Adipose tissue (tissue), 3 donors: ENCODE results near the gene MED4. TPM values are rescaled to one million over a fixed set of nuclear protein-coding genes. Genes with fewer than 3 reads are reported as not detected.

Source experiments
- H3K27ac ChIP-seq: one replicate; pipeline ENCODE4 v1.5.1; 2013; ENCODE audit warnings: low read depth, low read length
- WGBS, 3 donors: extraction: QIAGEN DNeasy Blood & Tissue Kit; methylation state at CpG; one replicate each; pipeline ENCODE4 v1.1.7; 2013; 5-methylcytosine and 5-hydroxymethylcytosine counted together
- polyA plus RNA-seq, 3 donors: library from polyadenylated mRNA; stranded (reverse); fragments of 200-250 nt; gene quantifications; one replicate each; pipeline ENCODE4 v1.2.3, GENCODE V29; 2013
- donor health status: healthy with polysubstance abuse.
- donor health status: Bipolar disorder and iron deficiency.
- donor health status: healthy.

MED4 gene, protein sequence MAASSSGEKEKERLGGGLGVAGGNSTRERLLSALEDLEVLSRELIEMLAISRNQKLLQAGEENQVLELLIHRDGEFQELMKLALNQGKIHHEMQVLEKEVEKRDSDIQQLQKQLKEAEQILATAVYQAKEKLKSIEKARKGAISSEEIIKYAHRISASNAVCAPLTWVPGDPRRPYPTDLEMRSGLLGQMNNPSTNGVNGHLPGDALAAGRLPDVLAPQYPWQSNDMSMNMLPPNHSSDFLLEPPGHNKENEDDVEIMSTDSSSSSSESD
- polyA plus RNA-seq, result 10 to 100 TPM; 24.6 to 68.5 (median 44.6) TPM

DNA sequence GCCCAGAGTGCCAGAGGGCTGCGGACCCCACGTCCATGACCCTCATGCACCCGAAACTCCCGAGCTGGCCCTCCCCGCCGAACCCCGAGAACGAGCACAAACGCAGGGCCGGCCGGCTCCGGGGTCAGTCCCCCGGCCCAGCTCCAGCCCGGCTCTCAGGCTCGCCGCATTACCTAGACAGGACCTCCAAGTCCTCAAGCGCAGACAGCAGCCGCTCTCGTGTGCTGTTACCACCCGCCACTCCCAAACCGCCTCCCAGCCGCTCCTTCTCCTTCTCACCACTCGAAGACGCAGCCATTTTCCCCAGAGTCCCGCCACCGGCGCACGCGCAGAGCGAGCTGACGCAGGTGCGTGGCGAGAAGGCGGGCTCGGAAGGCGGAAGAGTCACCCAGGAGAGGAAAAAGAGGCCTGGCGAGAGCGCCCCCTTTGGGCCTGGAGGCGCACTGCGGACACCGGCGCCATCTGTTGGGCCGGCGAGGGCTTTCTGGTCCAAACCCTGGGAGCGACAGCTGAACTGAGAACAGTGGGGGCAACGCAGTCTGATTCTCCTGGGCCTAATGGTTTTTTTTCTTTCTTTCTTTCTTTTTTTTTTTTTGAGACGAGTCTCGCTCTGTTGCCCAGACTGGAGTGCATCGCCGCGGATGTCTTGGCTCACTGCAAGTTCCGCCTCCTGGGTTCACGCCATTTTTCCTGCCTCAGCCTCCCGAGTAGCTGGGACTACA is at the start of gene MED4:
Gene MED4 (minus strand): TSS at position 324 of the 722 bp plus-strand sequence. CDS start 26 bp downstream, at position 298.
- 8 to 10% (median 9%) methylated on average over 52 to 54 of the region's 54 CpGs for WGBS, 3 donors
- H3K27ac ChIP-seq, result no peak within 1 kb of the TSS

DNA sequence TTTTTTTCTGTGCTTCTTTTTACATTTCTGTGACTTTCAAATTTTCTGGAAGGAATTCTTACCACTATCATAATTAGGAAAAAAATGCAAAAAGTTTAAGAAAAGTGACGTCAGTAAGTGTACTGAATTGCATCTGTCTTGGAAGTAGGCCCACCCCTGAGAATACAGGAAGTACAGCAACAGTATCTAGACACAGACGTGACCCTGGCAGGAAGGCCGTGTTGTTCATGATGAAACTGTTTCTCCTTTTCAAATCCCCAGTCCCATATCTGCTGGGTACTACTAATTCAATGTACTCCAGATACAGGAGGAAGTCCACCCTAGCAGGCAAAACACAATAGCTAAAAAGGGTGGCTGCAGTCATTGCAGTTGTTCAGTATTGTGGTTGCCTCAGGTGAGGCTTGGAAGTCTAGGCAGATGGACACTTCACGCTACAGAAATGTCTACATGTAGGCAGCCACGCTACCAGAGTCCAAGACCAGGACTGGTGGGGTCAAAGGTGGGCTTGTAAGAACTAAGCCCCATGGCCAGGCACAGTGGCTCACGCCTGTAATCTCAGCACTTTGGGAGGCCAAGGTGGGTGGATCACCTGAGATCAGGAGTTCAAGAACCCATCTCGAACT is 49.6 kb upstream of the MED4 start:
- H3K27ac ChIP-seq, result no peak overlapping the region
- 58 to 84% (median 60%) methylated on average over 7 of the region's 7 CpGs for WGBS, 3 donors

DNA sequence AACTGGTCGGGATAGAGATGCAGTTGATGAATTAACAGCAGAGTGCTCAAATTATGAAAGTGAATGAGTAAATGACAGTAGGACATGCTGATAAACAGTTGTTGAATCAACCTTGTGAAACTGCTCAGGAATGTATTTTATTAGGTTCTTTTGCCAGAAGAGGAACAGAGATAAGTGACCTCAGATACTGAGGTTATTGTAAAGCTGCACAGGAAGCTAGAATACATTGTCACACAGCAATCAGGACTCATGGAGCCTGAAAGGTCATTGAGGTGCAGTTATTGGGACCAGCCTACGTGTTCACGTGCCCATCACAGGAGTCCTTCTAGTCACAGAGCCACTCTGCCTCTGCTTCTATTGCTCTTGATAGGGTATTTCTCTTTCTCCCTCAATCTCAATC is 47.5 kb upstream of the MED4 start:
- 79 to 85% (median 81%) methylated on average over 3 of the region's 3 CpGs for WGBS, 3 donors
- H3K27ac ChIP-seq, result no peak overlapping the region

DNA sequence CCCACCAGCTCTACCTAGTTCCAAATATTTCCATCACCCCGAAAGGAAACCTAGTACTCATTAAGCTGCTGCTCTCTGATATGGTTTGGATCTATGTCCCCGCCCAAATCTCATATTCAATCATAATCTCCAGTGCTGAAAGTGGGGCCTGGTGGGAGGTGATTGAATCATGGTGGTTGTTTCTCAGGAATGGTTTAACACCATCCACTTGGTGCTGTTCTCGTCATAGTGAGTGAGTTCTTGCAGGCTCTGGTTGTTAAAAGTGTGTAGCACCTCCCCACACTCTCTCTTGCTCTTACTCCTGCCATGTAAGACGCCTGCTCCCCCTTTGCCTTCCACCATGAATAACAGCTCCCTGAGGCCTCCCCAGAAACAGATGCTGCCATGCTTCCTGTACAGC is 43.4 kb upstream of the MED4 start:
- no peak overlapping the region for H3K27ac ChIP-seq
- WGBS, 3 donors, result 87 to 95% (median 90%) methylated on average over 4 of the region's 4 CpGs

DNA sequence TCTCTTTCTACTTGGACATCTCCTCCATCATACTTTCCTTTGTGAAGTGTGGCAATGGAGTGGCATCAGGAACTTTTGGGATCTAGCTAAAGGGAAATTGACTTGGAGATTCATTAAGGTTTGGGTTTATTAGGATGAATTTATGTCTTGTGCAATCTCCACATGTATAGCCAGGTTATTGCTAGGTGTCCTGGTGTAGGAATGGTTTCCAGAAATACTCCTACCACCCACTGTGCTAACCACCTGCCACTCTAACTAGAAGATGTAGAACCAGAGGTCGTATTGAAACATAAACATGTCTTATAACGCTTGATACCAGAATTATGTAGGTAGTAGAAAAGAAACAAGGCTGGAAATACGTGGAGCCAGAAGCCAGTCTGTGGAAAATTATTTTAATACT is 38.1 kb upstream of the MED4 start:
- no peak overlapping the region for H3K27ac ChIP-seq
- 60 to 82% (median 74%) methylated on average over 3 of the region's 3 CpGs for WGBS, 3 donors

DNA sequence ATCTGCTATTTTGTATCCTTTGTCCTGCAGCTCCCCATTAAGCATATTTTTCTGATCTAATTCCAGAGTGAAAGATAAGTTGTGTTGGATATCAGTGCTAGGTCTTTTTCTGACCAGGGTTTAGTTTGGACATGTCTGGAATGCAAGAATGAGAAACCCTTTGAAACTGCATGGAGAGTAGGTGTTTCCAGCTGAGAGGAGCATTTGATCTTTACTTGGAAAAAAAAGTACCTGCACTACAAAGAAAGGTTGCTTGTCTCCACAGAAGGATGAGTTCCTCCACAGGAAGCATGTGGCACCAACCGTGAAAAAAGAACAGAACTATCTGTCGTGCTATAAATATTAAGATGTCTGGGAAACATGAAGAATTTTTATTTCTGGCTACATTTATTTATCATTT is 36.6 kb upstream of the MED4 start:
- WGBS, 3 donors, result 46 to 67% (median 51%) methylated on average over 2 of the region's 2 CpGs
- H3K27ac ChIP-seq, result no peak overlapping the region

DNA sequence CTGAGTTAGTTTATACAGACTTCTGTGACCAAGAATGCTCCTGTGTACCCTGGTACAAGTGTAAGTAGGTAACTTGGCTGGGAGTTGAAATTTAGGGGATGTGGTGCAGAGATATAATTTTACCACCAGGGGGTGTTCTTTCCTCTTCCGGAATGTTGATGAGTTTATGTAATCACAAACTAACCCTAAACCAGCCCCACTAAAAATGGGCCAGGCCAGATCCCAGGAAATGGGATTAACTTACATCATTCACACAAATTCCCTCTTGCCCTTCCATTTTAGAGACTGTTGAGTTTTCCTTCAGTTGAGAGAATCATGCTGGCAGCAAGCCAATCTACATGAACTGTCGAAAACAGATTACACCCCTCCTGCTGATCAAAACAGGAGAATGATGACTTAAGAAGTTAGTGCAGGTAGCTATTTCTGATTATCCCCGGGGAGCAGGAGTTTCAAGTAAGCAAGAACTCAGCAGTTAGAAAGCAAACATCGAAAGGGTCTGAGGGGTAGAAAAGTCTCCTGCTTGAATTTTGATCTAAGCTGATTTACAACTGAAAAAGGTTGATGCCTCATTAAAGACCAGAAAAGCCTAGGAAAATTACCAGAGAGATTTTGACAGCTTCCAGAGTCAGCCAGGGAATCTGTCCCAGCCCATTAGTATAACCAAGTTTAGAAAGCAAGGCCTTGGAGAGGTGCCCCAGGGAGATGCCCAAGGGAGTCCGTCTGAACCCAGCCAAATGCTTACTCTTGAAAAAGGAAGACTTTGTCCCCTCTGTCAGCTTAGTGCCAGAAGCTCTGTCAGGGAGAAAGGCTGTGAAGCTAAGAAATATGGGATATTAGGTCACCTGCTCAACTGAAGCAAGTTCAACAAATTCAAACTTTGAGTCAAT is 32.3 kb upstream of the MED4 start:
- 20 to 28% (median 20%) methylated on average over 5 of the region's 5 CpGs for WGBS, 3 donors
- H3K27ac ChIP-seq, result no peak overlapping the region

DNA sequence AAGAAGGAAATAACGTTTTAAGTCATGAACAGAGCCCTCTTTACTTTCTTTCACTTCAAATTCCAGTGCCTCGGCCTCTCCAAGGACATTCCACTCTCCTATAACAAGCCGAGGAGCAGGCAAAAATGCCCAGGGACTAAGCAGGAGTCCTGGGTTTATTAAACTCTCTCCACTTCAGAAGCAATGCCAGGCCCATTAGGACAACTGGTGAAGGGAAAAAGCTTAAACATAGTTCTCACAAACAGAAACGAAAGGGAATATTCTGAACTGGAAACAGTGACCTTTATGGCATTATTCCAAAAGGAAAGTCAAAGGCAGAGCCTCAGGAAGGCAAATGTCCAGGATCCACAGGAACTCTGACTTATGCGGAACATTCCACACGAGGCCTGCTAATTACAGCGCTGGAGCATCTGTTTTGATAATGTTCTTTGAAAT is 30.9 kb upstream of the MED4 start:
- H3K27ac ChIP-seq, result peak overlapping the region; percentile 9
- 31 to 44% (median 32%) methylated on average over 7 of the region's 7 CpGs for WGBS, 3 donors

DNA sequence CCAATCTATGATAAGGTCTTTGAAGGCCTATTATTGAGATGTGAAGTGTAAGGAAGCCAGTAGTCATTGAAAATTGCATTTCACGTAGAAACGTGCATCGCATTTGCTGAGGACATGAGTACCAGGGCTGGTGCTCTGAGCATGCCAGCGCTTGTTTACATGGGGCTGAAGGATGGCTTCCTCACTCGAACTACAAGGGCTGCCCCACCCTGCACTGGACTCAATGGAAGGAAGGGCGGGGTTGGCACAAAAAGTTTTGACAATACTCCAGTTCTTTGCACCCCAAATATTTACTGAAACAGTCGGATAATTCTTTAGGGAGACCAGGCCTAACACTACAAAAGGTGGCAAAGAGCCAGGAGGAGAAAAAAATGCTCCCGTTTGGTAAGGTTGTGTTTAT is 28.9 kb upstream of the MED4 start:
- no peak overlapping the region for H3K27ac ChIP-seq
- 69 to 75% (median 74%) methylated on average over 8 of the region's 8 CpGs for WGBS, 3 donors

DNA sequence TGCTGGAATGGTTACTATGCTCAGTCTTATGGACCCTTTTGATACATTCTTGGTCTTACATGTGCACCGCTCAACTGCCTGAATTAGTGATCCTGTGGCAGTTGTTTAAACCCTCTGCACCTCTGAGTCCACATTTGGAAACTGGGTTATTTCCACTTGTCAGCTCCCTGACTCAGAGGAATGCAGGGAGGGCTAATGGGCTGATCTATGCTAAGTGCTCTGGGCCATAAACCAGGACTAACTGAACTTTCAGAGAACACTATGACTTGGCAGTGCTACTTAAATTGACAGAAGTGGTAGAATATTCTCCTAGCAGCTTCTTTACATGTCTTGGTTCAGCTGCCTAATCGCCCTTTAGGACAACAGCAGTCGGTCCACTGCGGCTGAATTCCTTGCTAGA is 26.8 kb upstream of the MED4 start:
- WGBS, 3 donors, result 88 to 96% (median 89%) methylated on average over 4 of the region's 4 CpGs
- H3K27ac ChIP-seq, result no peak overlapping the region

DNA sequence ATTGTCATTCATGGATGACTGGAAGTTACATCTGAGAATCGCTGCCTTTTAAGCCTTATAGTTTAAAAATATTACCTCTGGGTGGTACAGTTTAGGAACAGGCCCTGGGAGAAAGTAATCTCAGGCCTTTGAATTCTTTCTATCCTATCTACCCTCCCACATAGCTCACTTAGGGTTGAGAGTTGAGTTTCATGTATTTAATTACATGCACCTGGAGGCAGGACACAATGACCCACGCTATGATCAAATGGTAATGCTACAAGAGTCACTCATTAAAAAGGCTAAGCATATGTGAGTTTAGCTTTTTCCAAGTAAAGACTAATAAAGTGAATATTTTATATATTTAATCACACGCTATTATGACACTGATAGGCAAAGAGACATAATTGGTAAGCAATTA is 25.3 kb upstream of the MED4 start:
- WGBS, 3 donors, result 86 to 94% (median 92%) methylated on average over 3 of the region's 3 CpGs
- no peak overlapping the region for H3K27ac ChIP-seq

DNA sequence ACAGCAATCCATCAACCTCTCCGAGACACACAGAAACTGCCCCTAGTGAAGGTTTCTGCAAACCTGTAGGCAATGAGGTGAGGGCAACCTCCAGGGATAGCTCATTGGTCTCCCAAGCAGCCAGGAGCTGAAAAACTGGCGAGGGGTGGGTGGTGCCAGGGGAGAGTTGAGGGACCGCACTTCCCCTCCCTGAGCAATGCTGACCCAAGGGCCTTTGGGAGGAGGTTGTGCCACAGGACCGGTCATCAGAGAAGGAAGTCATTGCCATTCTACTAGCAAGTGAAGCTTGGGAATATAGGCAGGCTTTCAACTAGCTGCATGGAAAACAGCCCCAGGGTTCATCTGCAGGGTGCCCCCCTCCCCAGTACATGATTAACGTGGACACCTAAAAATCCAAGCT is 23.1 kb upstream of the MED4 start:
- WGBS, 3 donors, result 79 to 88% (median 86%) methylated on average over 5 of the region's 5 CpGs
- no peak overlapping the region for H3K27ac ChIP-seq

DNA sequence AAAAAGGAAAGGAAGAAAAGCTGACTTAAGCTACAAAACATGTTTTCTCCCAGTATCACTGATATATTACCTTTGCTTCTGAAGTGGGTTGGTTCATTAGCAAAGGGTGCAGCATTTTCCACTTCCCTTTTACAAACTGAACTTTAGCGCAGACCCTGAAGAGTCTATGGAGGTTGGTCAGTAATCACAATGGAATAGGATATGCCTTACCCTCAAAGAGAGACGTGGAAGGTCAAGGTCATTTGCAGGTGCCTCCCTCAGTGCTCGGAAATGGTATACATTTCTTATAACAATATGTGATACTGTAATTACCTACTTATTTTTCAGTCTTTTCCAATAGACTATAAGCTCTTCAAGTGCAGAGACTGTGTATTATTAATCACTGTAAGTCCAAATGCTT is 21.9 kb upstream of the MED4 start:
- no peak overlapping the region for H3K27ac ChIP-seq
- WGBS, 3 donors, result 52 to 57% (median 54%) methylated on average over 3 of the region's 3 CpGs

DNA sequence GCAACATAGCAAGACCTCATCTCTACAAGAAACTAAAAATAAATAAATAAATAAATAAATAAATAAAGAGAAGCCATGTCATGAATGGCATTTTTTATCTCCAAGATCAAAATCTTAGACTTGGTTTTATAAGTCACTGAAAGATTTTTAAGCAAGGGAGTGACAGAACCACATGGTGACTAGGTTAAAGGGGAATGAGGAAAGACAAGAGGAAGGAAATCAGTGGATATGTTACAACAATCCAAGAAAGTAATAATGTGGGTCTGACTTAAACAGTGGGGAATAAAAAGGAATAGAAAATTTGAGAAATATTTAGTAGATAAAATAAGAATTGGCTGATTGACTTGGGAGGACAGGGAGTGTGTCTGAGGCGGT is 18.8 kb upstream of the MED4 start:
- no peak overlapping the region for H3K27ac ChIP-seq
- WGBS, 3 donors, result 90 to 97% (median 92%) methylated on average over 1 of the region's 1 CpG

DNA sequence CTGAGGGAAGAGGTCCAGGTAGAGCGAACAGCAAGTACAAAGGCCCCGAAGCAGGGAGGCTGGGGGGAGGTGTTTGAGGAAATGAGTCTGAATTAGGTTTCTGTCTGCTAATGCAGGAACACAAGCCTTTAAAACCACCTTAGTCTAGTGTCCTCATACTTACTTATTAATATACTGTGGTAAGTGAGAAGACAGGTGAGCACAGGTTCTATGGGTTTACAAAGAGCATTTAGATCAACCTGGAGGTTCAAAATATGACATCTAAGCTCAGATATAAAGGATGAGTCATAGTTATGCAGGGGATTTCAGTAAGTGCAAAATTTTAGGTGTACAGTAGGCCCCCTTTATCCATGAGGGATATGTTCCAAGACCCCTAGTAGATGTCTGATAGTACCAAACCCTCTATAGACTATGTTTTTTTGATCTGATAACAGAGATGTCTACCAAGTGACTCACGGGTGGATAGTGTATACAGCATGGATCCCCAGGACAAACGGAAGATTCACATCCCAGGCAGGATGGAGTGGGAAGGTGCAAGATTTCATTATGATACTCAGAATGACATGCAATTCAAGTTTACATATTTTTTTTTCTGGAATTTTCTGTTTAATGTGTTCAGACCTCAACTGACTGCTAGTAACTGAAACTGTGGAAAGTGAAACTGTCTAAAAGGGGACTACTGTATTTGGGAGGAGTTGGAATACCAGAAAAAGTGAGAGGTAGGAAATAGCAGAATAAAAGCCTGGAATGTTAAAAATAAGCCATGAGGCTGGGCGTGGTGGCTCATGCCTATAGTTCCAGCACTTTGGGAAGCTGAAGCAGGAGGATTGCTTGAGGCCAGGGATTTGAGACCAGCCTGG is 18.2 kb upstream of the MED4 start:
- WGBS, 3 donors, result 79 to 82% (median 82%) methylated on average over 5 of the region's 5 CpGs
- H3K27ac ChIP-seq, result no peak overlapping the region

DNA sequence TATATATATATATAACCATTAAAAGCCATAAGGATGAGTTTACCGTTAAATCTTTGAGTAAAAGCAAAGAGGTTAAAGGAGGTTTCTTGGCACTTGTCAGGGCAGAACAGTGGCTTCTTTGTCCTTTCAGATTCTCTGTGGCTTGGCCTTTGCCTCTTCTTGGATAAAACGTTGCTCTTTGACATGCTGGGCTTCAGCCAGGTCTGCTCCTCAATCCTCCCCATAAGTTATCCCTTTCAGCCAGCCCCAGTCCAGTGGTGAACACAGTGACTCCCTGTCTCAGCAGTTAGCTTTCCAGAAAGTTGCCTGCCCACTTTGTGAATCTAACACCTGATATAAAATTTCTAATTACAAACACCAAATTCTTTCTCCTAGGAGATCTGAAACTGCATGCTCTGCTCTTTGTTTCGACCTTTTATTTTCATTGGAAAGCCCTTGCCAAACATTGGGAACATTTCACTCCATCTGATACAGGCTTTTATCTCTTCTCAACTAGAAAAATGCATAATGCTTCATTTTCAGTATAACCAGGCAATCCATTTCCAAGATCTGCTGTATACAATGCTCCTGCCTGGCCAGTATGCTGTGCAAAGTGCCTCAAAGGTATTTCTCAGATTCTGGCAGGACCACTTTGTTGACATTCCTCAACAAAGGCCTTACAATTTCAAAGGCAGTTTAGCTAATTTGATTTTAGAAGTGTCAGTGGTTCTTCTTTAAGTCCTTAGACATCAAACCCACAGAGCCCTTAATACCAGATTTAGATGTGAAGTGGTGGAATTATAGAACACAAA is 16.2 kb upstream of the MED4 start:
- H3K27ac ChIP-seq, result peak overlapping the region; percentile 28
- WGBS, 3 donors, result 22 to 46% (median 45%) methylated on average over 3 of the region's 3 CpGs
